ENCODE measurements around the gene PDIA3.

- no peak for TF ChIP-seq SUZ12 (IDR thresholded peaks at IDR 0.05; ENCODE audit: extremely low read depth, insufficient read depth, insufficient read length)
- no peak for TF ChIP-seq ZNF274 (IDR thresholded peaks at IDR 0.05; ENCODE audit: low read depth, low read length)
- TF ChIP-seq YY1 (IDR thresholded peaks at IDR 0.05; ENCODE audit: insufficient read depth, insufficient read length), result no peak
Measured at GRCh38 chr15:43792761-43793476, 46.7 kb downstream of the PDIA3 start.
